Measurements from ENCODE around the gene TBL1X. TPM values are rescaled to one million over a fixed set of nuclear protein-coding genes. Genes with fewer than 3 reads are reported as not detected.

TBL1X gene
- total and polyA plus RNA-seq, 7 donors = 6.5 to 25.8 (median 16.1) TPM

DNA sequence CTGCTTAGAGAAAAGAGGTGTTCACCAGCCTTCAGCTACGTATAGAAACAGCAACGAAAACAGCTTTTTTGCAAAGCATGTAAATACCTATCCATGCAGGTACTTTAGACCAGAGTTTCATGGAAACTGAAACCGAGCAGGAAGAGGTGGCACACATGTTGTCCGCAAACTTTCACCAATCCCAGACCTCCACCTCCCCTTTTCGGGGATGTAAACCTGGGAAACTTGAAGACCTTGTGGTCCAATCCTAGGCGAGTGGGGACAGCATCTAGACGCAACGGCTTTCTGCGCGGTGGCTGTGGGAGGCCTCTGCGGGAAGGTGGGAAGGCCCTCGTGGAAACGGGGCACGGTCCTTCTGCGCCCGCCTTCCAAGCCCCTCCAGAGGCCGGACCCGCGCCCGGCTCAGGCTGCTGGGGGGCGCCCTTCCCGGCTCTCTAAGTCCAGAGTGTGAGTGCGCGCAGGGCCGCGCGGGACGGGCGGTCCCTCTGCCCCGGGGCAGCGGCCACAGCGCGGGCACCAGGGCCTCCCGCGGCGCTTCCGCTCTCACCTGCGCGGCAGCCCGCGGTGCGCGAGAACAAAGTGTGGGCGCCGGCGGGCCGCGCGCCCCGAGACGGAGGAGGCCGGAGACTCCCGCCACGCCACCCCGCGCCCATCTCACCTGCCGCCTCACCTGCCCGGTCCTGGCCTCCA lies 320.5 kb downstream of the TBL1X start:
- no peak for DNase-seq
- WGBS, 2 donors = 5 to 7% methylated on average over 58 of the region's 58 CpGs

DNA sequence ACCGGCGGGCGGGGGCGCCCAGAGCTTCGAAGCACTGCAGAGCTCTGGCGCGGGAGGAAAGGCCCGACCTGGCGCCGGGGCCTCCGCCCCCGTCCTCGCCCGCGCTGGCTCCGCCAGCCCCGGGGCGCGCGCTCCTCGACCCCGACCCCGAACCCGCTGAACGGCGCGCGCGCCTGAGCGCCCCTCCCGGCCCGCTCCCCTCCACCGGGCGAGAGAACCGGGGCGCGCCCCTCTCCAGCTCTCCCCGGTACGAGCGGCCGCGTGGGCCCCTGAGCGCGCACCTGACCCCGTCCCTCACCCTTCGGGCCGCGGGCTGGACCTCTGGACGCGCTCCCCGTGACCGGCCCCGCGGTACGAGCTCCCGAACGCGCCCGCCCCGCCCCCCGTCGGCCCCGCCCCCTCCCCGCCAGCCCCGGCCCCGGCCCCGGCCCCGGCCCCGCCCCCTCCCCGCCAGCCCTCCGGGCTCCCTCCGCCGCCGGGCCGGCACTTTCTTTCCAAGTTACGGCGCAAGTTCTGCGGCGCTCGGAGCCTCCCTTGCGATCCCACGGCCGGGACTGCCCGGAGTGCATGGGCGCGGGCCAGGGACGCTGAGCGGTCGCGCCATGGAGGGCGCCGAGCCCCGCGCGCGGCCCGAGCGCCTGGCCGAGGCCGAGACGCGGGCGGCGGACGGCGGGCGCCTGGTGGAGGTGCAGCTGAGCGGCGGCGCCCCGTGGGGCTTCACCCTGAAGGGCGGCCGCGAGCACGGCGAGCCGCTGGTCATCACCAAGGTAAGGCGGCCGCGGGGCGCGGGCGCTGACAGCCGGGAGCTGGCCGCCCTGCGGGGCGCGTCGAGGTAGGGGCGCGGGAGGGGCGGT lies 321.3 kb downstream of the TBL1X start, which contains the start of gene SHROOM2:
SHROOM2 (plus strand) TSS at position 486 of the 854 bp plus-strand sequence; CDS start at position 603, 117 bp downstream.
- H3K27me3 ChIP-seq = peaks cover 0 to 6% (median 0%) of the 10 kb centered on the region in 3 donors

More for the DNA sequence above, 320.5 kb downstream of the TBL1X start:
- H3K4me3 ChIP-seq = peak overlapping the region in 3 of 4 donors; percentile 53 to 59 (median 56)
- H3K4me1 ChIP-seq = peaks cover 0 to 6% (median 2%) of the 10 kb centered on the region in 4 donors
- no peak overlapping the region for H3K27ac ChIP-seq
- H3K36me3 ChIP-seq = no peaks in the 10 kb centered on the region
- intact Hi-C loops (cut with DNase I) = no loop called here
- no peak for TF ChIP-seq EP300 (IDR thresholded peaks at IDR 0.05)
- TF ChIP-seq POLR2A (IDR thresholded peaks at IDR 0.05) = no peak
- no peak for TF ChIP-seq POLR2AphosphoS5 (IDR thresholded peaks at IDR 0.05)
- TF ChIP-seq, protein P1, sequence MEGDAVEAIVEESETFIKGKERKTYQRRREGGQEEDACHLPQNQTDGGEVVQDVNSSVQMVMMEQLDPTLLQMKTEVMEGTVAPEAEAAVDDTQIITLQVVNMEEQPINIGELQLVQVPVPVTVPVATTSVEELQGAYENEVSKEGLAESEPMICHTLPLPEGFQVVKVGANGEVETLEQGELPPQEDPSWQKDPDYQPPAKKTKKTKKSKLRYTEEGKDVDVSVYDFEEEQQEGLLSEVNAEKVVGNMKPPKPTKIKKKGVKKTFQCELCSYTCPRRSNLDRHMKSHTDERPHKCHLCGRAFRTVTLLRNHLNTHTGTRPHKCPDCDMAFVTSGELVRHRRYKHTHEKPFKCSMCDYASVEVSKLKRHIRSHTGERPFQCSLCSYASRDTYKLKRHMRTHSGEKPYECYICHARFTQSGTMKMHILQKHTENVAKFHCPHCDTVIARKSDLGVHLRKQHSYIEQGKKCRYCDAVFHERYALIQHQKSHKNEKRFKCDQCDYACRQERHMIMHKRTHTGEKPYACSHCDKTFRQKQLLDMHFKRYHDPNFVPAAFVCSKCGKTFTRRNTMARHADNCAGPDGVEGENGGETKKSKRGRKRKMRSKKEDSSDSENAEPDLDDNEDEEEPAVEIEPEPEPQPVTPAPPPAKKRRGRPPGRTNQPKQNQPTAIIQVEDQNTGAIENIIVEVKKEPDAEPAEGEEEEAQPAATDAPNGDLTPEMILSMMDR (IDR thresholded peaks at IDR 0.05) = no peak
- H3K27me3 ChIP-seq = peaks cover 0 to 6% (median 0%) of the 10 kb centered on the region in 3 donors
- H3K9me3 ChIP-seq = no peaks in the 10 kb centered on the region

DNA sequence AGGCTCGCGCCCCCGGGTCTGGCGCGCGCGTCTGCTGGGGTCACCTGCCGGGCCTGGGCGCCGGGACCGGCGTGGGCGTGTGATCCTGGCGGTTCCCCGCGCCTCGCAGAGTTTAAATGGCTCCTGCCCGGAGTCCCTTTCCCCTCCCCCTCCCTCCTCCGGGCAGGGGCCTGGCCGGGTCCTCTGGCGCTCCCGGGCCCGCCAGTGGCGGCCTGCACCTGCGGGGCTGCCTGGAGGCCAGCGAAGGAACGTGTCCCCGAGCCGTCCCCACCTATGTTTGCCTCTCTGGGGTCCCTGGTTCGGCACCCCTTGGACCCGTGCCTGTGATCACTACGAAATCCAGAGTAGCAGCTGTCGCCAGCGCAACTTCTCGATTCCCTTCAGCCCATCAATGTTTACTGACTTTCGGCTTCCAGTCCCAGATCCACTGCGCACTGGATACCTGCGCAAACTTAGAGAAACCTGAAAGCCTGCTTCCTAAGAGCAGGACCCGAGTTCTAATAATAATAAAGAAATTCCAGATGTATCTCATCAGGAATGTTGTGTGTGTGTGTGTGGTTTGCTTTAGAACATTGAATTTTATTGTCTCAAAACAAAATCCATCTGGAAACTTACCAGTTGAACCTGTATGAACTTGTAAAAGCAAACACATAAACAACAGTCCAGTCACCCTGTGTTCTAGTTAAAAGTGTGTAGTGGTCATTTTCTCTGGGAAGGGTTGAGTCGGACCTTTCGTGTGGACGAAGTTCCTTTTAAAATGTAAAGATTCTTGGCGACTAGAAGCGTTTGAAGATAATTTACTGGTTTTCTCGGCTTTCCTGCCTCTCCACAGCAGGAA lies 322.2 kb downstream of the TBL1X start:
- no peak for DNase-seq
- no peaks in the 10 kb centered on the region for H3K9me3 ChIP-seq
- TF ChIP-seq POLR2A (IDR thresholded peaks at IDR 0.05) = no peak
- no peaks in the 10 kb centered on the region for H3K36me3 ChIP-seq
- intact Hi-C loops (cut with DNase I) = no loop called here
- peak overlapping the region; percentile 19 to 59 (median 54) for H3K4me3 ChIP-seq
- H3K27me3 ChIP-seq = peaks cover 0 to 6% (median 0%) of the 10 kb centered on the region in 3 donors
- peaks cover 0 to 6% (median 2%) of the 10 kb centered on the region in 4 donors for H3K4me1 ChIP-seq
- WGBS, 2 donors = 1 to 3% methylated on average over 45 of the region's 45 CpGs
- H3K27ac ChIP-seq = peak overlapping the region in 2 of 4 donors; percentile 23 to 31

More for the DNA sequence above, 321.3 kb downstream of the TBL1X start, which contains the start of gene SHROOM2:
- intact Hi-C loops (cut with DNase I) = no loop called here
- TF ChIP-seq, protein P1 (IDR thresholded peaks at IDR 0.05) = no peak
- no peak for TF ChIP-seq POLR2A (IDR thresholded peaks at IDR 0.05)
- no peak for TF ChIP-seq EP300 (IDR thresholded peaks at IDR 0.05)
- TF ChIP-seq POLR2AphosphoS5 (IDR thresholded peaks at IDR 0.05) = no peak
- 0 to 1% methylated on average over 131 of the region's 132 CpGs for WGBS, 2 donors
- Histone ChIP-seq H3K27ac (peak within 1 kb of the TSS in 2 of 4 donors; percentile 23 to 31), H3K4me1 (peaks cover 0 to 6% (median 2%) of the 10 kb centered on the region in 4 donors), H3K9me3 (no peaks in the 10 kb centered on the region), H3K36me3 (no peaks in the 10 kb centered on the region), H3K4me3 (peak within 1 kb of the TSS; percentile 19 to 59 (median 54))
- no peak for DNase-seq

DNA sequence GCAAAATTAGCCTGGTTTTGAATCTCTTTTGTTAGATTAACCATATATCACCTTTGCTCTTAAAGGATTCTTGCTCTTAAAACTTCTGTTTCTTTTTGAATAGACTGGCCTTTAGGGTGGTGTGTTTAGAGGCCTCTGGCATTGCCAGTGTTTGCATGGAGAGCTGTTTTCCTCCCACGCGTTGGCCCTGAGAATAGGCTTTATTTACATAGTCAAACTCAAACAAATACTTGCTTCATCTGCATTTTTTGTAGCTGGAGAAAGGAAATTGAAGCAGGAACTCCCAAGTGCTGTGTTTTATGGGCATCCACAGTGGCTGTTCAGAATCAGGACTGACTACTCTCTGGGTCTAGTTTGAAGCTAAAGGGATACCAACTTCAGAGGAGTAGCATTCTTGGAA lies 324.1 kb downstream of the TBL1X start:
- Histone ChIP-seq H3K9me3 (no peaks in the 10 kb centered on the region), H3K4me1 (peaks cover 0 to 6% (median 2%) of the 10 kb centered on the region in 4 donors), H3K27ac (no peak overlapping the region), H3K4me3 (no peak overlapping the region), H3K36me3 (no peaks in the 10 kb centered on the region), H3K27me3 (peaks cover 0 to 6% (median 0%) of the 10 kb centered on the region in 3 donors)
- WGBS, 2 donors = 3 to 21% methylated on average over 2 of the region's 2 CpGs
- no peak for TF ChIP-seq POLR2A (IDR thresholded peaks at IDR 0.05)
- no peak for TF ChIP-seq EP300 (IDR thresholded peaks at IDR 0.05)
- TF ChIP-seq POLR2AphosphoS5 (IDR thresholded peaks at IDR 0.05) = no peak
- TF ChIP-seq, protein P1 (IDR thresholded peaks at IDR 0.05) = no peak
- DNase-seq = no peak
- intact Hi-C loops (cut with DNase I) = no loop called here
